BLaER1 (cell line): ENCODE data around the gene LSMEM2.

Experiments used
- H3K27ac ChIP-seq: shearing (Covaris generic); formaldehyde crosslinking; 2 replicates; pipeline ENCODE4 v1.8.1; 2022
- H3K27me3 ChIP-seq: shearing (Covaris generic); formaldehyde crosslinking; 2 replicates; pipeline ENCODE4 v1.8.1; 2022
- H3K36me3 ChIP-seq: shearing (Covaris generic); formaldehyde crosslinking; 2 replicates; pipeline ENCODE4 v1.8.1; 2022
- H3K4me1 ChIP-seq: shearing (Covaris generic); formaldehyde crosslinking; 2 replicates; pipeline ENCODE4 v1.8.1; 2022
- H3K4me2 ChIP-seq: shearing (Covaris generic); formaldehyde crosslinking; 2 replicates; pipeline ENCODE4 v1.8.1; 2022
- H3K4me3 ChIP-seq: shearing (Covaris generic); formaldehyde crosslinking; 2 replicates; pipeline ENCODE4 v1.8.1; 2022
- H3K9ac ChIP-seq: shearing (Covaris generic); formaldehyde crosslinking; 2 replicates; pipeline ENCODE4 v1.8.1; 2022
- H3K9me3 ChIP-seq: shearing (Covaris generic); formaldehyde crosslinking; 2 replicates; pipeline ENCODE4 v1.8.1; 2022
- H4K20me1 ChIP-seq: shearing (Covaris generic); formaldehyde crosslinking; 2 replicates; pipeline ENCODE4 v1.8.1; 2022
- Cebpa-rat ChIP-seq: shearing (Covaris generic); IDR thresholded peaks from 2 replicates; pipeline ENCODE4 v1.8.1; 2022

Gene LSMEM2

GRCh38 chr3:50323614-50324199 lies 44.8 kb downstream of the LSMEM2 start:
- TF ChIP-seq Cebpa-rat, result no peak
- peak overlapping the region; percentile 33 for H3K4me2 ChIP-seq
- H3K9ac ChIP-seq, result no peak overlapping the region
- peaks cover 45% of the 10 kb centered on the region for H3K36me3 ChIP-seq
- H4K20me1 ChIP-seq, result peaks cover 31% of the 10 kb centered on the region
- H3K4me3 ChIP-seq, result no peak overlapping the region
- H3K27ac ChIP-seq, result peak overlapping the region; percentile 48
- H3K27me3 ChIP-seq, result no peaks in the 10 kb centered on the region
- no peaks in the 10 kb centered on the region for H3K9me3 ChIP-seq
- peaks cover 61% of the 10 kb centered on the region for H3K4me1 ChIP-seq

- no peak for TF ChIP-seq Cebpa-rat
- Histone ChIP-seq H3K4me2 (no peak overlapping the region), H3K27ac (no peak overlapping the region), H3K9me3 (no peaks in the 10 kb centered on the region), H3K36me3 (peaks cover 43% of the 10 kb centered on the region), H3K27me3 (no peaks in the 10 kb centered on the region), H3K4me3 (no peak overlapping the region), H3K9ac (no peak overlapping the region), H4K20me1 (peaks cover 26% of the 10 kb centered on the region), H3K4me1 (peaks cover 57% of the 10 kb centered on the region)
Observed at GRCh38 chr3:50324351-50325112, 45.6 kb downstream of the LSMEM2 start.

DNA sequence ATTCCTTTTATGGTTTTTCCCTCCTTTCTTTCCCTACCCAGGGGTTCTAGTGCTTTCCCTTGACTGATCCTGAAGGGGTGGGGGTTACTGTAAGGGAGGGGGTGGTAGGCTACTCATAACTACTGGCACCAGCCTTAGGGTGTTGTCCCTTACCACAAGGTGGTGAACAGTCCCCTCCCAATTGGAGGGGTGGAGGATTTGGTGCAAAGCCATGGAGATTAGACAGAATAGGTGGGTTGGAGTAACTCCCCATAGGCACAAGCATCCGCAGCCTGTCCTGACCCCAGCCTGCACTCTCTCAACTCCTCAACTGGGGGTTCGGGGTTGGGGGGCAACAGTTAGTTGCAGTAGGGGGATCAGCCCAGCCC lies 46.2 kb downstream of the LSMEM2 start:
- H3K9me3 ChIP-seq, result no peaks in the 10 kb centered on the region
- H3K27ac ChIP-seq, result no peak overlapping the region
- peaks cover 26% of the 10 kb centered on the region for H4K20me1 ChIP-seq
- peaks cover 52% of the 10 kb centered on the region for H3K4me1 ChIP-seq
- no peak overlapping the region for H3K4me3 ChIP-seq
- H3K36me3 ChIP-seq, result peaks cover 43% of the 10 kb centered on the region
- H3K9ac ChIP-seq, result no peak overlapping the region
- no peak overlapping the region for H3K4me2 ChIP-seq
- no peak for TF ChIP-seq Cebpa-rat
- H3K27me3 ChIP-seq, result no peaks in the 10 kb centered on the region

DNA sequence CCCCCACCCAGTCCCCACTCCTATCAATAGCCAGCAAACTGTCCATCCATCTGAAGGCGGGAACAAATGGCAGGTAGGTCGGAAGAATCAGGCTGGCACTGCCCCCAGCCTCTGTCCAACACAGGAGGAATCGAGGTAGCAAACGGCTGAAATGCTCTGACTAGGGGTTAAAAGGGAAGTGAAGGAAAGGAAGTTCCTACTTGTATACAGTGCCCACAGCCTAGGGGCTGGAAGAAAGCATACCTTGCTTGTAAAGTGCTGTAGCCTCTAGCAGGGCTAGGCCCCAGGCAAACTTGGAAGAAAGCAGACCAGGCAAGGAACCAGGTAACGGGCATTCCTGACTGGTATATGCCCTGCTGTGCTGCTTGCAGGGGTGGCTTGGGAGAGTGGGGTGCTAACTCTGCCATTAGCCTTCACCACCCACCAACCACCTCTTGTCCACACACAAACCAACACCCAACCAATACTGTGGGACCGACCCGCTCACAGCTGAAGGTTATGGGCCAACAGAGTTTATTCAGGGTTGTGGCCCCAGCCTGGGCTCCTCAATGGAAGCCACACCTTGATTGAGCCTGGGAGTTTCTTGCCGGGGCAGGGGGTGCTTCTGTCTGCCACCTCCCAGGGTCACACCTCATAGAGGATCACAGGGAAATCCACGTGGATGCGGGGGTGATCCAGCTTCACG lies 46.8 kb downstream of the LSMEM2 start:
- peaks cover 47% of the 10 kb centered on the region for H3K4me1 ChIP-seq
- H3K27me3 ChIP-seq, result no peaks in the 10 kb centered on the region
- 0 out of 2 replicates have a peak overlapping the region, but pooled peaks have one; percentile 24 for H3K9ac ChIP-seq
- no peak overlapping the region for H3K27ac ChIP-seq
- H3K4me3 ChIP-seq, result no peak overlapping the region
- peaks cover 48% of the 10 kb centered on the region for H3K36me3 ChIP-seq
- no peak overlapping the region for H3K4me2 ChIP-seq
- TF ChIP-seq Cebpa-rat, result no peak
- no peaks in the 10 kb centered on the region for H3K9me3 ChIP-seq
- peaks cover 27% of the 10 kb centered on the region for H4K20me1 ChIP-seq

- Histone ChIP-seq H3K4me3 (no peak overlapping the region), H4K20me1 (peaks cover 33% of the 10 kb centered on the region), H3K9ac (0 out of 2 replicates have a peak overlapping the region, but pooled peaks have one; percentile 24), H3K27ac (no peak overlapping the region), H3K4me1 (peaks cover 47% of the 10 kb centered on the region), H3K27me3 (no peaks in the 10 kb centered on the region), H3K4me2 (no peak overlapping the region), H3K36me3 (peaks cover 53% of the 10 kb centered on the region), H3K9me3 (no peaks in the 10 kb centered on the region)
- TF ChIP-seq Cebpa-rat, result no peak
Observed at GRCh38 chr3:50326182-50326541, 47.3 kb downstream of the LSMEM2 start.

DNA sequence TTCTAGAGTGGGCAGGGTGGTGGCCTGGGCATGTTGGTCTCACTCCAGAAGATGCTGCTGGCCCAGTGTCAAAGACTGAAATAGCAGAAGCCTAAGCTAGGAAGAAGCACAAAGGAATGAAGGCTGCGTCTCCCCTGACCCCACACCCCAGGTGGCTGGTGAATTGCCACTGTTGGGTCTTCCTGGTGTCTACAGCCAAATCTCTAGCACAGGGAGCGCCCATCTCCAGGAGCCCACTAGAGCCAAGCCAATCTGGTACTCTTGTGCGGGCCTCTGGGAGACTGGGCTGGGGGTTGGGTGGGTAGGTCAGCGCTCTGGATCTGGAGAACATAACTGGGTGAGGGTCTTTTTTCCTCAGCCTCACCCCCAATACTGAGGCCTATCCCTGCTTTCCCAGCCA lies 48.2 kb downstream of the LSMEM2 start:
- TF ChIP-seq Cebpa-rat, result no peak
- Histone ChIP-seq H3K36me3 (peaks cover 63% of the 10 kb centered on the region), H3K9me3 (no peaks in the 10 kb centered on the region), H3K27ac (peak overlapping the region; percentile 87), H4K20me1 (peaks cover 42% of the 10 kb centered on the region), H3K4me2 (peak overlapping the region; percentile 98), H3K4me1 (peaks cover 43% of the 10 kb centered on the region), H3K27me3 (no peaks in the 10 kb centered on the region), H3K4me3 (peak overlapping the region; percentile 87), H3K9ac (peak overlapping the region; percentile 90)

DNA sequence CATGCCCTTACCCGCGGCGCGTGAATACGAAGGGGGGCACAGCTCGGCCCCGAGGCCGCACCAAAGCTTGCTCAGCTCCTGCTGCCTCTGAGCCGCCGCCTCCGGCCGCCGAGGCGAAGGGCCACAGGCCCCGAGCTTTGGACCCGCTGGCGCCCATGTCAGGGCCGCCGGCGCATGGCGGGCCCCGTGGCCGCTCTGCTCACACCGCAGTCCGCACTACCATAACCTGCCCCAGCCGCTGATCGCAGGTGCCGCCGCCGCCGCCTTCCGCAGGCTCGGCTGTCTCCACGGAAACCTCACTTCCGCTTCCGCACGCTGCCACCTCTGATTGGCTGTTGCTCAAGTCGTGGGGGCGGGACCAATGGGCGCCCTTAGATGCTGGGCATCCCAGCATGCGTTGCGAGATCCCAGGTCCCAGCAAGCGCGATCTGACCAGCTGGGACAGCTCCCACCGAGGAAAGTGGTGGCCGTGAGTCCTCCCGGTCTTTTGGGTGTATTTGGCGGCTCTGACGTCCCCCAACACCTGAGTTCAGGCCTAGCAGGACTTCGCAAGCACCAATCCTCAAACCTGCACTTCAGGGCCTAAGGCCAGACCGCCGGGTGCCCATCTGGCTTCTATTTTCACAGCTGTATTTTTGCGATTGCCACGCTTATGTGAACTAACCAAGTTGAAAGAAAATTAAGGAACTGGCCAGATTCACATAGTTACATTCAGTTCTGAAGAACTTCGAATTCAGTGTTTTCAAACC lies 49.2 kb downstream of the LSMEM2 start, which contains the start of gene TUSC2:
TSS of gene TUSC2 (minus strand) at position 281 of the 749 bp plus-strand sequence. CDS start at position 157, 124 bp downstream.
- Histone ChIP-seq H3K4me2 (peak within 1 kb of the TSS; percentile 98), H3K27ac (peak within 1 kb of the TSS; percentile 87), H3K36me3 (peaks cover 73% of the 10 kb centered on the region), H3K27me3 (no peaks in the 10 kb centered on the region), H4K20me1 (peaks cover 52% of the 10 kb centered on the region), H3K4me3 (peak within 1 kb of the TSS; percentile 87), H3K9ac (peak within 1 kb of the TSS; percentile 90), H3K4me1 (peaks cover 35% of the 10 kb centered on the region), H3K9me3 (no peaks in the 10 kb centered on the region)
- TF ChIP-seq Cebpa-rat, result no peak

- Histone ChIP-seq H3K4me3 (no peak overlapping the region), H3K4me1 (peaks cover 44% of the 10 kb centered on the region), H3K27me3 (no peaks in the 10 kb centered on the region), H3K27ac (no peak overlapping the region), H3K36me3 (peaks cover 78% of the 10 kb centered on the region), H3K9ac (no peak overlapping the region), H3K4me2 (no peak overlapping the region), H4K20me1 (peaks cover 74% of the 10 kb centered on the region), H3K9me3 (no peaks in the 10 kb centered on the region)
- no peak for TF ChIP-seq Cebpa-rat
Observed at GRCh38 chr3:50330330-50330729, 51.4 kb downstream of the LSMEM2 start.

- no peak overlapping the region for H3K4me2 ChIP-seq
- TF ChIP-seq Cebpa-rat, result no peak
- H3K9me3 ChIP-seq, result no peaks in the 10 kb centered on the region
- peaks cover 55% of the 10 kb centered on the region for H3K4me1 ChIP-seq
- H4K20me1 ChIP-seq, result peaks cover 85% of the 10 kb centered on the region
- H3K27me3 ChIP-seq, result no peaks in the 10 kb centered on the region
- no peak overlapping the region for H3K4me3 ChIP-seq
- no peak overlapping the region for H3K9ac ChIP-seq
- H3K36me3 ChIP-seq, result peaks cover 76% of the 10 kb centered on the region
- H3K27ac ChIP-seq, result no peak overlapping the region
Observed at GRCh38 chr3:50331364-50331907, 52.5 kb downstream of the LSMEM2 start.
